HG03565 (cell line): ENCODE results near the gene IQGAP3.
"Not testable (repeated sequence)": the region's sequence is repeated elsewhere in the genome, so short reads cannot be mapped to it uniquely, and the experiment has no call there.

Source experiments
- ATAC-seq: cut with Tn5 transposase; IDR thresholded peaks from one replicate; pipeline ENCODE4 v1.9.1; 2021; ENCODE audit warnings: mild to moderate bottlenecking, moderate library complexity; ENCODE audit not compliant: unreplicated experiment

Gene IQGAP3

DNA sequence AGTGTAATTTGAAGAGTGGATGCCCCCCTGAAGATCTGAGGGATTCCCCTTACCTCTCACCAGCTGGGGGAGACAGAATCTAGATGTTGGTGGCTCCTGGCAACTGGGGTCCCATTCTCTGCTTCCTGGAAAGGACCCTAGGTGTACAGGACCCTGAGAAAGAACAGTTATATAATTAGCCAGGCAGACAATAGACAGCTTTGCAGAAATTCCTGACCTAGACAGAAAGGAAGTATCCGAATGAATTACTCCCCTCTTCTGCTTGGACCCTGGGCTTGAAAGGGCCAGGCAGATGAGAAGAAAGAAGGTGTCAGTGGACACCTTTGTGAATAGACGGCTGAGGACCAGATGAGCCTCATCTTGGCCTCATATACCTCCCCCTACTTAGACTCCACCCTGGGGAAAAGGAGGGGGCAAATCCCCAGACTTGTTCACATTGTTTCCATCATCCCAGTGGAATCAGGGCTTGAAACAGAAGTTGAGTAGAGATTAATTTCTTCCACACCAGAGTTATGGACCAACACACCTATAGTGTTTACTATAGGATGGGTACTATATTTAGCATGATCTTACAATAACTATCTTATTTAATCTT is 1.8 kb upstream of the IQGAP3 start:
- ATAC-seq: no peak

DNA sequence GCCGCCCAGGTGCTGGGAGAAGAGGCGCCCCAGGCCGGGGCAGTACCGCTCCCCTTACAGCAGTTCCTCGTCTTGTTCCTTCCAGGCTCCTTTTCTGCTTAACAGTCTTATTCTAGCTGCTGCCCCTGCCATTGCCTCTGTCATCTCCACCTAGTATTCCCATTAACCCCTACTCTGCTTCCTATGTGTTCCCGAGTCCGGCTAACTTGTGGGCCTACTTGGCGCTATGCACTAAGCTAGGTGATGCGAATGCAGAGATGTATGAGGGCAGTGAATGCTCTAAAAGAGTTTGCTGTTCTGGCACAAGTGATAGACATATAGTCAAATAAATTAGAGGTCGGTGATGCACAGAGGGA is 276 bp upstream of the IQGAP3 start:
- ATAC-seq: no peak

DNA sequence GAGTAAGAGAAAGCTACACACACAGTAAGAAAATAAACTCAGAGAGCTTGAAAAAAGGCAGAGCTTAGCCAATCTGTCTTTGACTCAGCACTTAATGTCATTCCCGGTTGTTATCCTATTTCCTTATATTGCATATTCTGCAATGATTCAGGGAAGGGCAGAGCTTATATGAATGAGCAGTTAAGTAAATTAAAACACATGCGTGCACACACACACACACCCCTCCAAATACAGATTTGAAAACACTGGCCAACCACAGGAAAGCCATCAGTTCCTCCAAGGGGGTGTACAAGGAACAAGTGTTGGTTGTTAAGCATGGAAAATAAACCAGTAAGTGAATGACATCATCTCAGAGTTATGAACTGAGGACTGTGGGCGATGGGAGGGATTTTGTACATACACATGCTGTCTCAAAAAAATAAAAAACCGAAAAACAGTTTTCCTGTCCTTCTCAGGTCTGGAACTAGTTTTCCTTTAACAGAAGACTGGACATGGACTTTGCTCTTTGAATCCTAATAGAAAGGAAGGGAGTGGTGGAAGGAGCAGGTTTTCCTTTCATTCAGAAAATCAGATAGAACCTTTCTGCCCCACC is 1.0 kb downstream of the IQGAP3 start:
- no peak for ATAC-seq

DNA sequence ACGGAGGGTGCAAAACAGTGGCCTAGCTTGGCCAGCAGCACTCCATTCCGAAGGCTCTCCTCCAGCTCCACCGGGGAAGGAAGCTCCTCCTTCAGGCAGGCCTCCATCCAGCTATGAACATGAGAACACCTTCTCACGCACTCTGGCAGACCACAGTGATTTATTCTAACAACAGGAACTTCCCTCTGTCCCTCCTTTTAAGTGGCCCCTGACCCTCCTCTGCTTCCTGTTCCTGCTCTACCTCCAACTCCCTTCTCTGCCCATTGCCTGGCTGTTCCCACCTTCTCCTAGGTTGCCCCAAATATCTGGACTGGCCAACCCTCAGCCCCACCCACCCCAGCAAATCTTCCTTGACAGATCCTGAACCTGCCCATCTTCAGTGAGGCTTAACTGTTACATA is 5.9 kb downstream of the IQGAP3 start:
- ATAC-seq: no peak

DNA sequence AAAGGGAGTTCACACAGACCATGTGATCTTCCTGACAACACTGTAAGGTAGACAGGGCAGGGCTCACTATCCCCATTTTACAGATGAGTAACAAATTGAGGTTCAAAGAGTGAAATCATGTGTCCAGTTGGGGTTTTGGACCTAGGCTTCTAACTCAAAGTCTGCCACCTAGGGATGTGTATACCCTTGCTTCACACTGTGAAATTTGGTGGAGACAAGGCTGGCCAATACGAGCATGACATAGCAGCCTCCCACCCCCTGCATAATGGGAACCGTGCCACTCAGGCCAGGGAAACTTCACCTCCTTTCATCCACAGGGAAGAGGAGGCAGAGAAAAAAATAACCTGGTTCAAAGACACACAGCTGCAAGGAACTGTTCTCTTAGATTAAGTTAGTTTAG is 6.8 kb downstream of the IQGAP3 start:
- ATAC-seq: no peak

DNA sequence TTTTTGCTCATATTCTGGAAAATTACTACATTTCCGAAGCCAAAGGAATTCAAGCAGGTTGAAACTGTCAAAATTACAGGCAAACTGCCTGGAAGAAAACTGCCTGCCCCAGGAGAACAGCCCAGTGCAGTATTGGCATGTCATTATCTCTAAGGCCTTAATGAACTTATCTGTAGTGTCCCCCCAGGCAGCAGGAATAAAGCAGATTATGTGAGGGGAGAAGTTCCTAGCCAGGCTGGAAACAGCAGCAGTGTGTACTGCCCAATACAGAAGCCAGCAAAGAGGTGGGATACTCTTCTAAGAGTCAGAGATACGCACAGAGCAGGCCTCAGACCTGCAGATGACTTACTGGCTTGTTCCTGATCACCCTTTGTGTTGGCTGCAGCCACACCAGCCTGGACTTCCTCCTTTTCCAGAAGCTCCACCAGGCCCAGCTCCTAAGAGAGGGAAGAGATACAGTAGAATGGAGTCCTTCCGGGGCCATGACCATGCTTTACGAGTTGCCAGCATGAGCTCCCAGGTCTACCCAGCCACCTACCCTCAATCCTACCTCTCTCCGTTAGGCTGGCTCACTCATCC is 11.7 kb downstream of the IQGAP3 start:
- no peak for ATAC-seq

DNA sequence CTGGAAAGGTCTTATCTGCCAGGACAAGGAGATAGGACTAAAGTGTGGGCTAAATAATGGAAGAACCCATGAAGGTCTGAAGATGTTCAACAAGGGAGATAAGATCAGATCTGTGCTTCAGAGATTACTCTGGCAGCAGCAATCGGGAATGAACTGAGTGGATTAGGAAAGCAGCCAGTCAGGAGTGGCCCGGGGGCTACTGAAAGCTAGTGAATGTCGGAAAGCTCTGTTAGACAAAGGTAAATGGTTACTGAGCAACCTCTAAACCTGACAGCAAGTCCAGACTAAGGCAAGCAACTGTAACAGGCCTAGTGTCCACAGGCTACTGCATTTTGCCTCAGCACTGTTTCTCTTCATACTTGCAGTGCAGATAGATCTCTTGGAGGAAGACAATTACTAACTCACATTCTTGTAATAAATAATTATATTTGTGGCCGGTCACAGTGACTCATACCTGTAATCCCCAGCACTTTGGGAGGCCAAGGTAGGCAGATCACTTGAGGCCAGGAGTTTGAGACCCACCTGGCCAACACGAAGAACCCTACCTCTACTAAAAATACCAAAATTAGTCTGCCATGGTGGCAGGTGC is 12.5 kb downstream of the IQGAP3 start:
- ATAC-seq: no peak

DNA sequence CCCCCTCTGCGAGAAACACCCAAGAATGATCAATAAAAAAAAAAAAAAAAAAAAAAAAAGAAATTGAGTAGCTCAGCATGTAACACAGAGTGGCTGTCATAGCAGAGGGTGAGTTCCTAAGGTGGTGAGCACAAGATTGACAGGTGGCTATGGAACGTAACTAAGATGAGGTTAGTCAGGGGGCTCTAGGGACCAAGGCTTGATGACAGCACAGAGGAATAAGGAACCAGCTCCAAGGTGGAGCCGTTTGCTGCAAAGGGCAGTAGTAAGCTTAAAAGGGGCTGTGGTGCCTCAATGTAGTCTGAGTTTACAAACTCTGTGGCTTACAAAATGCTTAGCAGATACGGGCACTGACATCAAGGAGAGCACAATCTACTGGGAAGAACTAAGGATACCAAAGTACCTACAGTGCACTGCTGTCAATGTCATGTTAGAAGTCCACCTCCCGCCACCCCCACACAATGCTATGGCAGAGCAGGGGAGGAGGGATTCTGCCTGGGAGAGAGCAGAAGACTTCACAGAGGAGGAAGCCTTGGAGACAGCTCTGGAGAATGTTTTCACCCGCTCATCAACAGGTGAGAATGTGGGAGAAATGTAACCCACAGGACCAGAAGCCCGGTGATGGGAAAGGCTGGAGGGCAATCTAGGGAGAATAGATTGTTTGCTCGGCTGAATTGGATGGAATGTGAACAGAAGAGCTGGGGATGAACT is 13.1 kb downstream of the IQGAP3 start:
- no peak for ATAC-seq

DNA sequence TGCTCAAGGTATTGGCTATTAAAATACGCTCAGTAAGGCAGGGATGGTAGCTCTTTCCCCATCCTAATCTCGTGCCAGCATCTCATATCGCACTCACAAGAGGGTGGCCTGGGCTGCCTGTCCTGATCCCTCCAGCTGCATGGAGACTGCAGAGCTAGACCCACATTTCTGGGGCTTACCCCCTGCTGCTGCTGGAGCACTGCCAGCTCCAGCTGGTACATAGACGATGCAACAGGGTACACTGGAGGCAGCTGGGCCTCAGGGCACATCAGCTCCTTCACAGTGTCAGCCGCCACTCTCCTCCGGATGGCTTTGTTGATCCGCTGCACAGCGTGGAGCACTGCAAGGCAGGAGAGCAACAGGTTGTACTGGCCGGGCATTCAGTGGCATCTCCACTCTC is 16.0 kb downstream of the IQGAP3 start:
- no peak for ATAC-seq

DNA sequence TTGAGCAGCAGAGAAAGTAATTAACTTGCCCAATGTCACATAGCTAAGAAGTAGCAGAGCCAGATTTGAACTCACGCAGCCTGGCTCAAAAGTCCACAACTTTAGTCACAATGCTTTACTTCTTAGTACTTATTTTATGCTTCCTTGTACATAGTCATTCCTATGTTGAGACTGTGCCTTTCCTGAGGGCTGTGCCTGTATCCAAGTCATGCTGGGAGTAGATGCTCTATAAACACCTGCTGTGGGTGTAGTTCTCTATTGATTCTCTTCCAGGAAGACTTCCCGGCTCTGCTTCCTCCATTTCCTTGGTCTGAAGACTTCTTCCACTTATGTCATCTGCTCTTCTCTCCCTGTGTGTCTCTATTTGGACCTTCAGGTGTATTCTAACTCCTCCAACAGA is 16.6 kb downstream of the IQGAP3 start:
- no peak for ATAC-seq

DNA sequence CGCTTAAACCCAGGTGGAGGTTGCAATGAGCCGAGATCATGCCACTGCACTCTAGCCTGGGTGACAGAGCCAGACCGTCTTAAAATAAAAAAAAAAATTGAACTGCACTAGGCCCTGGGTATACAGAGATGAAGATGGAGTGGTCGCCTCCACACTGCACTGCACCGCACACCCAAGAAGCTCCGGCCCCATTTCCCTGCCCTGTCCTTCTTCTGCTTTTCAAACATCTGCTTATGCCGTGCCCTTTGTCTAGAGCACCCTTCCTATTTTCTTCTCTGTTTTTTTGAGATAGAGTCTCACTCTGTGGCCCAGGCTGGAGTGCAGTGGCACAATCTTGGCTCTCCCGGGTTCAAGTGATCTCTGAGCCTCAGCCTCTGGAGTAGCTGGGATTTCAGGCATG is 17.4 kb downstream of the IQGAP3 start:
- ATAC-seq: no peak

DNA sequence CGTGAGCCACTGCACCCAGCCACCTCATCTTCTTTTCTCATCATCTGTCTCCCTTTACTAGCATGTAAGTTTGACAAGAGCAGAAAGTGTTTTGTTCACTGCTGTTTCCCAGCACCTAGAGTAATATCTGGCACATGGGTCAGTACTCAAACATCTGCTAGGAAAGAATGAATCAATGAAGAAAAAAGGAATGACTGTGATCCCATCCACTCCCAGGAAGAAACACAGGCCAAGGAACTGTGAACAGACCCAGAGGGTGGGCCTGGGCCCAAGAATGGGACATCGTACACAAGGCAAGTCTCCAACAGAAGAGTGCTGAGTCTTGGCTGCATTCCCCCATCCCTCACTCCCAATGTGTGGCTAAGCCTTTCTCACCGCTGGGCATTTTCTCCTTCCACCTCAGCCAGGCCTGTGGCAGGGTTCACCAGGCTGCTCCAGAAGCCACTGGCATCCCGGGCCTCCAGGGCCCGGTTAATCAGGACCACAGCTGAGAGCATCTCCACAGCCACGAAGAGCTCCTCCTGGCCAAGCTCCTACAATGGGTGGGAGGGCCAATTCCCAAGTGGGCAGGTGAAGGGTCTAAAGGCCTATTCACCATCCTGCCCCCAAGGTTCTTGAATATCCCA is 18.4 kb downstream of the IQGAP3 start:
- ATAC-seq: no peak

DNA sequence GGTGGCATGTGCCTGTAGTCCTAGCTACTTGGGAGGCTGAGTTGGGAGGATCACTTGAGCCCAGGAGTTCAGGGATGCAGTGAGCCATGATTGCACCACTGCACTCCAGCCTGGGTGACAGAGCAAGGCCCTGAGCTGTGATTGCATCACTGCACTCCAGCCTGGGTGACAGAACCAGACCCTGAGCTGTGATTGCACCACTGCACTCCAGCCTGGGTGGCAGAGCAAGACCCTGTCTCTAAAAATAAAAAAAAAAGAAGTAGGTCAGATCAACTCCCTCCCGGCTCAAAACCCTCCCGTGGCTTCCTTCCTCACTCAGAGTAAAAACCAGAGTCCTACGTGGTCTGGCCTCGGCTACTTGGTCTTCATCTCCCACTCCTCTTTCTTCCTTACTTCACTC is 19.4 kb downstream of the IQGAP3 start:
- not testable (repeated sequence) for ATAC-seq

DNA sequence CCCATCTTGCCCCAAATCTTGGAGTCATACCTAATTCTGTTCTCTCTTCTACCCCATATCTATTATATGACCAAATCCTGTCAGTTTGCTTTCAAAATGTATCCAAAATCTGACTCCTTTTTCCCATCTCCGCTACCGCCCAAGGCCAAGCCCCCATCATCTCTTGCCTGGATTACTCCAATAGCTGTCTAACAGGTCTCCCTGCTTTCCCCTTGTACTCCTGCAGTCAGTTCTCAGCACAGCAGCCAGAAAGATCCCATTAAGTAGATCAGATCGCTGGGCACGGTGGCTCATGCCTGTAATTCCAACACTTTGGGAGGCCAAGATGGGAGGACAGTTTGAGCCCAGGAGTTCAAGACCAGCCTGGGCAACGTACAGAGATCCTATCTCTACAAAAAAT is 19.8 kb downstream of the IQGAP3 start:
- ATAC-seq: no peak

DNA sequence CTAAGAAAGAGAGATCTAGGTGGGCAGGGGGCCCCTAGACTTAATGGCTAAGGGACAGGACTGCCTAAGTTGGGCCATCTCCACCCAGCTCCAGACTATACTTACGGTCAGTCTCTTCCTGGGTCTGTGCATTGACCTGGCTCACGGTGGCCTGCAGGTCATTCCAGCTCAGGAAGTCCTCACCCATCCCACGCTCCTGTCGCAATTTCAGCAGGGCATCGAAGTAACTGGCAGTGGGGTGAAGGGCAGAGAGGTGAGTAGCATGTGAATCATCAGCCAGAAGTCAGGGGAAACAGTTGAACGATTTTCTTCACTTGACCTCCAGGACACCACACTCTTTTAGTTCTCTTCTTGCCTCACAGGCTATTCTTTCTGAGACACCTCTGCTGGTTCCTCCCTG is 20.5 kb downstream of the IQGAP3 start:
- no peak for ATAC-seq

DNA sequence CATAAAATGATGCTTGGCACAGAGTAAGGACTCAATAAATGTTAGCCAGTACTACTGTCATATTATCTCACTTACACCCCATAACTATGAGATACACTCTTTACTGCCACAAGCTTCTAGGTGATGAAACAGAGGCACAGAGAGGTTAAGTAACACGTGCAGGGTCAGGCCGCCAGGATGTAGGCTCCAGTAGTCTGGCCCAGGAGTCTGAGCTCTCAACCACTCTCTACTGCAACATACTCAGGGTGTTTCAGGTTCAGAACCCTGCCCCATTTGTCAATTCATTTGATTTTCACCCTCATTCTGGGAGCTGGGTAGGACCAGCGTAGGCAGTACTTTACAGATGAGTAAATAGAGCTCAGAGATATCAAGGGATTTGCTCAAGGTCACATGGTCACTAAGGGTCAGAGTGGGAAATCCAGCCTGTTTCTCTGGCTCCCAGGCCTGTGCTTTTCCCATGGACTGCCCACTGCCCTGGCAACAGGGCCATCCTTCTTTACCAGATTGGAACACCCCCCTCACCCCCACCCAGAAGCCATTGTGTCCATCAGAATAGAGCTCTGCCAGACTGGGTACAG is 21.2 kb downstream of the IQGAP3 start:
- ATAC-seq: no peak

DNA sequence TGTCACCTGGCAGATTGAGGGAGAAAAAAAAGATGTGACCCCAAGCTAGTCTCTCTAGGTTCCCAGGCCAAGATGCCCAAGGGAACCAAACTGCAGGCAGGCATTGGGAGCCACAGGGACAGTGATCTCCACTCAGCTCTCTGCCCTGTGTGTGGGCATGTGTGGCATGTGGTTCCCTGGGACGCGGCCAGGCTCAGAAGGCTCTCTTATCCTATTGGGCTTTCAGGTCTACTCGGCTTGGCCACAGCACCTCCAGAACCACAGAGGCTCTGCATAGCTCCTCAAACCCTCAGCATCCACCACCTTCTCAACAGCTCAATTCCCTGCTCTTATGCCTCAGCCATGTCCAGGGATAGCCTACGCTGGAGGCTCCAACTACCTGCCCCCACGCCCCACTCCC is 22.0 kb downstream of the IQGAP3 start:
- ATAC-seq: no peak

DNA sequence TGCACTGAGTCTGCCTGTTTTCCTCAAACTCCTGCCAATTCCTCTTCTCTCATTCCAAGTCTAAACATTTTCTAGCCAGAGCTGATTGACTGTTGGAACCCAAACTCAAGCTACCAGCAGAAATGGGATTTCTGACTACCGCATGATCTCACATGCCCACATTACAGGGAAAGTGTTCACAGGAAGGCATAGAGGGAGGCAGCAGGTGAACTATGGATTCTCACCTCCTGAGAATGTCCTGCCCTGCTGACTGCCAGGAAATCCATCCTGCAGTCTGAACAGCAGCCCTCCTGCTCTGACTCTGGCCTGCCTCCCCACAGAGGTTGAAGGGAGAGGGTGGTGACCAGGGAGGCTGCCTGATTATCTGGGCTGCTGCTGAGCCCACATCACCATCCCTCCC is 22.5 kb downstream of the IQGAP3 start:
- no peak for ATAC-seq

DNA sequence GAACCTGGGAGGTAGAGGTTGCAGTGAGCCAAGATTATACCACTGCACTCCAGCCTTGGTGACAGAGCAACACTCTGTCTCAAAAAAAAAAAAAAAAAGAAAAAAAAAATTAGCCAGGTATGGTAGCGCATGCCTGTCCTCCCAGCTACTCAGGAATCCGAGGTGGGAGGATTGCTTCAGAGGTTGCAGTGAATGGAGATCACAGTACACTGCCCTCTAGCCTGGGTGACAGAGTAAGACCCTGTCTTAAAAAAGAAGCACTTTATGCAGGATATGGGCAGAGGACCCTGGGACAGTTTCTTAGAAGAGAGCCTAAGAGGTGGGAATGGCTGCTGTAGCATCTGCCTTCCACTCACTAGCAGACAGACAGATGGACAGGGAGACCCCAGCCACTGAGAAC is 23.0 kb downstream of the IQGAP3 start:
- no peak for ATAC-seq

DNA sequence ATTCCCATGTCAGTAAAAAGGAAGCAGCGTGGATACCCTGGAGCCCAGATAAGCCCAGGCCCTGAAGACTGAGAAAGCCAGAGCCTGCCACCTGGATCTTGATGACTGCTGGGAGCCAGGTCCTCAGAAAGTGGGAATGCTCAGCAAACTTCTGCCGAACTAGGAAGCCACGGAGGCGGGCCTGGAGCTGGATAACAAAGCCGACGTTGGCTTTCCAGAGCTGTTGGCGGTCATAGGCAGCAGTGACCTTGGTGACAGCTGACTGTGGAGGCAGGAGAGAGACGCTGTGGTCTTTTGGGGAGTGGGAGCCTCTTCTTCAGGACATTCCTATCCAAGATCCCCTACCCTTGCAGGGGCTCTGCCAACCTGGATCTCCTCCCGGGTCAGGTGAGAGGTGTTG is 24.4 kb downstream of the IQGAP3 start:
- no peak for ATAC-seq

DNA sequence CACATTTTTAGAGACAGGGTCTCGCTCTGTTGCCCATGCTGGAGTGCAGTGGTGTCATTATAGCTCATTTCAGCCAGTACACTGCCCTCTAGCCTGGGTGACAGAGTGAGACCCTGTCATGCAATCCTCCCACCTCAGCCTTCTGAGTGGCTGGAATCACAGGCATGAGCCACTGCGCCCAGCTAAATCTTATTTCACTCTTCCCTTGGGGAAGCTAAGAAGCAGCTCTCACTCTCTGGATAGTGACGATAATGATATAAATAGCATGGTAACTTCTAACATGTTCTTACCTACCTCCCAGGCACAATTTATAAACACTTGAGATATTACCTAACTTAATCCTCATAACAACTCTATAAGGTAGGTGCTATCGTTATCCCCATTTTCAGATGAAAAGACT is 24.9 kb downstream of the IQGAP3 start:
- no peak for ATAC-seq
